NCI-H1417 (cell line): Measurements from ENCODE around the gene DNAJB6.

Source experiments
- DNase-seq, 3 experiments: peaks; one replicate each; lab custom pipeline; 2025; lab: John Stamatoyannopoulos, UW

Gene DNAJB6

GRCh38 chr7:157409753-157410727 lies 73.2 kb downstream of the DNAJB6 start:
- peak in 2 of 3 experiments; percentile 63 to 79 for DNase-seq

GRCh38 chr7:157410831-157411556 lies 74.2 kb downstream of the DNAJB6 start:
- DNase-seq: no peak

- no peak for DNase-seq
These were observed 74.8 kb downstream of the DNAJB6 start for GRCh38 chr7:157411580-157411979.

- no peak for DNase-seq
These were observed 75.2 kb downstream of the DNAJB6 start for GRCh38 chr7:157412021-157412443.

- no peak for DNase-seq
These were observed 75.8 kb downstream of the DNAJB6 start for GRCh38 chr7:157412491-157413180.

- no peak for DNase-seq
These were observed 77.3 kb downstream of the DNAJB6 start for GRCh38 chr7:157413881-157414701.

- DNase-seq: no peak
These were observed 77.9 kb downstream of the DNAJB6 start for GRCh38 chr7:157414702-157415096.

- no peak for DNase-seq
These were observed 78.7 kb downstream of the DNAJB6 start for GRCh38 chr7:157415486-157415885.

- DNase-seq: no peak
These were observed 79.2 kb downstream of the DNAJB6 start for GRCh38 chr7:157416011-157416410.

- DNase-seq: peak in 2 of 3 experiments; percentile 21 to 49
These were observed 81.6 kb downstream of the DNAJB6 start for GRCh38 chr7:157418204-157419034.

- DNase-seq: no peak
These were observed 82.2 kb downstream of the DNAJB6 start for GRCh38 chr7:157419035-157419293.

GRCh38 chr7:157422279-157422678 lies 85.5 kb downstream of the DNAJB6 start:
- DNase-seq: no peak

- DNase-seq: no peak
These were observed 86.5 kb downstream of the DNAJB6 start for GRCh38 chr7:157423348-157423747.

GRCh38 chr7:157423886-157424565 lies 87.2 kb downstream of the DNAJB6 start:
- DNase-seq: no peak

- DNase-seq: no peak
These were observed 88.4 kb downstream of the DNAJB6 start for GRCh38 chr7:157425137-157425731.

GRCh38 chr7:157425761-157426160 lies 89.0 kb downstream of the DNAJB6 start:
- no peak for DNase-seq

GRCh38 chr7:157426463-157427301 lies 89.9 kb downstream of the DNAJB6 start:
- no peak for DNase-seq

GRCh38 chr7:157427811-157428553 lies 91.2 kb downstream of the DNAJB6 start:
- no peak for DNase-seq
